Activated naive CD4-positive, alpha-beta T cell treated with anti-CD3 and anti-CD28 coated beads, Interleukin-2, amount 10 ng/mL, durations not matched to agents 5 hours and 36 hours (primary cell): ENCODE results near the gene PRB2. TPM values are rescaled to one million over a fixed set of nuclear protein-coding genes. Genes with fewer than 3 reads are reported as not detected.

ENCODE experiments used
- total RNA-seq, 2 experiments: library from RNA; stranded (reverse); gene quantifications; one replicate each; pipeline ENCODE4 v1.2.3, GENCODE V29; 2021

PRB2 gene
- not detected for total RNA-seq

GRCh38 chr12:11395467-11395866 is at the start of gene PRB2:
Gene PRB2 (minus strand): TSS chr12:11395567. CDS start chr12:11395529, 38 bp downstream.

Other genes with a start within 250 kb of the PRB2 start
- gene SMIM10L1, start 224.4 kb downstream of the PRB2 start, total RNA-seq: 1 to 10 TPM; 8.8 to 8.9 TPM
- not detected for gene TAS2R42, start 208.6 kb downstream of the PRB2 start, total RNA-seq
- gene PRB3, start 125.9 kb downstream of the PRB2 start, total RNA-seq: not detected
- gene PRB4, start 85.1 kb downstream of the PRB2 start, total RNA-seq: not detected